VCaP (cell line): ENCODE data around the gene C1QTNF6.

Source experiments
- H3K27ac ChIP-seq: fragments of 450-650 bp; 2 replicates; pipeline ENCODE4 v1.5.1; 2017
- CTCF ChIP-seq: fragments of 450-650 bp; conservative IDR thresholded peaks from 2 replicates; pipeline ENCODE4 v1.5.1; 2017; ENCODE audit warnings: mild to moderate bottlenecking, moderate library complexity

Gene C1QTNF6

GRCh38 chr22:37140686-37141323, 47.2 kb downstream of the C1QTNF6 start:
- no peak overlapping the region for H3K27ac ChIP-seq
- no peak for TF ChIP-seq CTCF

GRCh38 chr22:37139762-37140161, 48.3 kb downstream of the C1QTNF6 start:
- no peak for TF ChIP-seq CTCF
- H3K27ac ChIP-seq: no peak overlapping the region

- no peak for TF ChIP-seq CTCF
- H3K27ac ChIP-seq: no peak overlapping the region
These were observed 49.0 kb downstream of the C1QTNF6 start for GRCh38 chr22:37138849-37139561.

DNA sequence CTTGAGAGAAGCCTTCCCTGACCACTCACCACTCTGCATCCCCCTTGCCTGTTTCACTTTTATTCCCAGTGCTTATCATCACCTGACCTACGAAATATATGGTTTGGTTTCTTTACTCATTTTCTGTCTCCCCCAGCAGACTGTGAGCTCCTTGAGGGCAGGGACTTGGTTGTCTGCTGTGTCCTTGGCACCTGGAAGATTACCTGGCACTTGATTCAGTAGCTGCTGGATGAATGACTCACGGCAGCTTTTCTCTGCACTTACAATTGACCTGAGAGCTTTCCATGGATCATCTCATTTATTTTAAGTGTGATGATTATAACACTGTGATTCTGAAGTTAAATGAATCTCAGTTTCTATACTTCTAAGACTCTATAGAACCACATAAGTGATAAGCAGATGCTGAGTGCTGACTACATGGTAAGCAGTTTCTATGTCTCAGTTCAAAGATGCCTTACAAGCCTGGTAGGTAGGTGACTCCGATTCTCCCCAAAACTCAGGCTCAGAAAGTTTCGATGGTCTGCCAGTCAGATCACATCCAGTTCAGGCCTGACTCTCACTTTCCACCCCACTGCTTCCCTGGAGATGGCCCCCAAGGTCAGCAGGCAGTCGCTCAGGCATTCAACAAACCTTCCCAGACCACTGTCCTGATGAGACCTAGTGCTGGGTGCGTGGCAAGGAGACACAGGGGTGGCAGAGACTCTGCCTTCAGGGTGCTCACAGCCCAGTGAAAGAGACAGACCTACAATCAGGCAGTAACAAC, 50.0 kb downstream of the C1QTNF6 start:
- TF ChIP-seq CTCF: no peak
- no peak overlapping the region for H3K27ac ChIP-seq

GRCh38 chr22:37137131-37137530, 50.9 kb downstream of the C1QTNF6 start:
- no peak for TF ChIP-seq CTCF
- H3K27ac ChIP-seq: no peak overlapping the region

DNA sequence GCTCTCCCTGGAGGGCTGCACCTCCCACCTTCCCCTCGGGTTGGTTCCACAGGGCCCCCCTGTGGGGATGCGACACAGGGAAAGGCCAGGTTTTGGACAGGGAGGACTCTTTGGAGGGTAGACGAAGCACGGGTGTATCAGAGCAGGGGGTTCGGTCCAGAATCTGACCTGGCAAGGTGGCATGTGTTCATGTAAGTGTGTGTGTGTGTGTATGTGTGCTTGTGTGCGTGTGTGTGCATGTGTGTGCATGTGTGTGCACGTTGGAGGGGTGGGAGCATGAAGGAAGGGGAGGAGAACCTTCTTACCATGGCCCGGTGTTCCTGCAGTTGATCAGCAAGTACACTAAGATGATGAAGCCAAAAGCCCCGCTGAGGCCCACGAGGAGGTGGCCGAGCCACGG, 53.0 kb downstream of the C1QTNF6 start:
- H3K27ac ChIP-seq: no peak overlapping the region
- no peak for TF ChIP-seq CTCF

- H3K27ac ChIP-seq: no peak overlapping the region
- TF ChIP-seq CTCF: no peak
These were observed 54.6 kb downstream of the C1QTNF6 start for GRCh38 chr22:37133304-37134018.
